Kidney epithelial cell (primary cell): Measurements from ENCODE around the gene DAPK3. TPM values are rescaled to one million over a fixed set of nuclear protein-coding genes. Genes with fewer than 3 reads are reported as not detected.
"Not testable (repeated sequence)": the region's sequence is repeated elsewhere in the genome, so short reads cannot be mapped to it uniquely, and the experiment has no call there.

ENCODE experiments used
- DNase-seq: peaks from one replicate; pipeline ENCODE4 v3.0.0-alpha.2; 2010; ENCODE audit warnings: low read depth
- H3K27me3 ChIP-seq: 2 replicates; pipeline ENCODE4 v1.6.0; 2011; ENCODE audit warnings: low read length; ENCODE audit not compliant: control insufficient read depth, insufficient read depth
- H3K36me3 ChIP-seq: 2 replicates; pipeline ENCODE4 v1.5.1; 2011; ENCODE audit warnings: low read length; ENCODE audit not compliant: control insufficient read depth, insufficient read depth
- H3K4me3 ChIP-seq: 2 replicates; pipeline ENCODE4 v1.5.1; 2011; ENCODE audit warnings: low read depth, mild to moderate bottlenecking, control low read depth, low read length
- CTCF ChIP-seq: IDR thresholded peaks from 2 replicates; pipeline ENCODE4 v1.5.1; 2011; ENCODE audit warnings: mild to moderate bottlenecking, moderate library complexity, low read length, control low read depth, inconsistent platforms; ENCODE audit not compliant: insufficient read depth, poor library complexity, severe bottlenecking
- total RNA-seq: library from RNA; depleted of rRNA; stranded (reverse); fragments of >200 nt; gene quantifications from 2 replicates; pipeline ENCODE4 v1.2.3, GENCODE V29; 2015

DAPK3 gene
- total RNA-seq, 1 donor from 2014 or later, result 199 TPM

DNA sequence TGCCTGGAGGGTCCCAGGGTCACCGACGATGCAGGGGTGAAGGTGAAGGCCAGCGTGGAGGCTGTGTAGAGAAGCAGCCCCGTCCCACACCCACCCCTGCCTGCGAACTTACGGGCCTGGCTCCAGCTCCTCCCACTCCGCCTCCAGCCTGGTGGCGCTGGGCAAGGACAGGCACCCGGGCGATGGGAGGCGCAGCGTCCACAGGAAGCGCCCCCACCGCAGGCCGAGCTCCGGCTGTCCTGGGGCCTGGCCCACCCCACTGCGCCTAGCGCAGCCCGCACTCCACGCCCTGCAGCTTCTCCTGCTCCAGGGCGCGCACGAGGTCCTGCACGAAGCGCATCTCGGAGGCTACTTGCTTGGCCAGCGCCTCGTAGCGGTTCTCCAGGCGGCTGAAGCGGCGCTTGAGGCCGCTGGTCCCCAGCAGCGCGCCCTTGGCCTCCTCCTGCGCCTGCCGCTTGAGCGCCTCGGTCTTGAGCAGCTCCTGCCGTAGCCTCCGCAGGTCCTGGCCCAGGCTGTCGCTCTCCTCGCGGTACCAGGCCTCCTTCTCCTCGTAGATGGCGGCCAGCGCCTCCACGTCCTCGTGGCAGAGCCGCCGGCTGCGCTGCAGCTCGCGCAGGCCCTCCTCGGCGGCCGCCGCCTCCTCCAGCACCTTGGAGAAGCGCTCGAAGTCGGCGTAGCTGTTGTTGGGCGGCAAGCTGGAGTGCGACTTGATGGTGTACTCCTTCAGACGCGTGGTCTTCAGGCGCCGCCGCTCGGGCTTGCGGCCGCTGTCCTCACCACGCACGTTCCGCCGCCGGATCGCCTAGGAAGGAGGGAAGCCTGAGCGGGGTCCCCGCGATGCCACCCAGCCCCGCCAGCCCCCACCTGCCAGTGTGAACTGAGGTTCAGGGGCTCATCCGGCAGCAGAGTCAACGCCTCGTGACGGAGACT lies 11.8 kb downstream of the DAPK3 start:
- no peak for TF ChIP-seq CTCF
- DNase-seq, result no peak
- Histone ChIP-seq H3K27me3 (no peaks in the 10 kb centered on the region), H3K4me3 (no peak overlapping the region), H3K36me3 (peaks cover 1% of the 10 kb centered on the region)

GRCh38 chr19:3955688-3956087 lies 15.2 kb downstream of the DAPK3 start:
- no peak overlapping the region for H3K4me3 ChIP-seq
- H3K27me3 ChIP-seq, result no peaks in the 10 kb centered on the region
- DNase-seq, result no peak
- no peaks in the 10 kb centered on the region for H3K36me3 ChIP-seq
- TF ChIP-seq CTCF, result no peak

DNA sequence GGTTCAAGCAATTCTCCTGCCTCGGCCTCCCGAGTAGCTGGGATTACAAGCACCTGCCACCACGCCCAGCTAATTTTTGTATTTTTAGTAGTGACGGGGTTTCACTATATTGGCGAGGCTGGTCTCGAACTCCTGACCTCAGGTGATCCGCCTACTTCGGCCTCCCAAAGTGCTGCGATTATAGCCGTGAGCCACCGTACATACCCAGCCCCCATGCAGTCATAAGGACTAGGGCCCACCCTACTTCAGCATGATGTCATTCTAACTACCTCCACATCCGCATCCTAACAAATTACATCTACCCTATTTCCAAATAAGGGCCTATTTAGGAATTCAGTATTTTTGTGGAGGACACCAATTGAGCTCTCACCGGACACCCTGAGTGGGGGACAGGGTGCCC lies 15.6 kb downstream of the DAPK3 start:
- H3K27me3 ChIP-seq, DNase-seq, H3K4me3 ChIP-seq, H3K36me3 ChIP-seq: not testable (repeated sequence)

DNA sequence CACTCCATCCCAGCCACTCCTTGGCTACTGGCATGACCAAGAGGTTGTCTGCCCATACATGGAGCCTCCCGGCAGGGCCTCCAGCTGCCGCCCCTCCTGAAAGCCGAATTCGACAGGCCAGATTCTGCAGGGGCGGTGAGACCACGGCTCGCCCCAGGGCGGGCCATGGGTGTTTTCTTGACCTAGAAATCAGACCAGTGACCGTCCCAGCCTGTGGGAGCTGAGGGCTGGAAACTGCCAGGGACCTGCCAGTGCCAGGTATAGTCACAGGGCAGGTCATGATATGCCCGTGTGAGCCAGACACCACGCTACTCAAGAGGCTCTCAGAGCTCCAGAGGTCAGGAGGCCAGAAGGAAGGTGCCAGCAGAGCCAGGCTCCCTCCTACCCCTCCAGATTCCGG lies 16.8 kb downstream of the DAPK3 start:
- no peak for TF ChIP-seq CTCF

DNA sequence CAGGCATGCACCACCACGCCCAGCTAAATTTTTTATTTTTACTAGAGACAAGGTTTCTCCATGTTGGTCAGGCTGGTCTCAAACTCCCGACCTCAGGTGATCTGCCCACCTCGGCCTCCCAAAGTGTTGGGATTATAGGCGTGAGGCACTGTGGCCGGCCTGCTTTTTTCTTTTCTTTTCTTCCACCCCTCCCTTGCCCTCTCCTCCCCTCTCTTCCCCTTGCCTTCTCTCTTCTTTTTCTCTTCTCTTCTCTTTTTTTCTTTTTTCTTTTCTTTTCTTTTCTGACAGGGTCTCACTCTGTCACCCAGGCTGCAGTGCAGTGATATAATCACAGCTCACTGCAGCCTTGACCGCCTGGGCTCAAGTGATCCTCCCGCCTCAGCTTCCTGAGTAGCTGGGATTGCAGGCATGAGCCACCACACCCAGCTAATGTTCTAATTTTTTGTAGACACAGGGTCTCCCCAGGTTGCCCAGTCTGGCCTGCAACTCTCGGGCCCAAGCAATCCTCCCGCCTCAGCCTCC lies 18.1 kb downstream of the DAPK3 start:
- not testable (repeated sequence) for H3K4me3 ChIP-seq, H3K27me3 ChIP-seq, DNase-seq, H3K36me3 ChIP-seq

More for the DNA sequence above, 16.8 kb downstream of the DAPK3 start:
- no peak for DNase-seq
- Histone ChIP-seq H3K36me3 (no peaks in the 10 kb centered on the region), H3K27me3 (no peaks in the 10 kb centered on the region), H3K4me3 (no peak overlapping the region)

DNA sequence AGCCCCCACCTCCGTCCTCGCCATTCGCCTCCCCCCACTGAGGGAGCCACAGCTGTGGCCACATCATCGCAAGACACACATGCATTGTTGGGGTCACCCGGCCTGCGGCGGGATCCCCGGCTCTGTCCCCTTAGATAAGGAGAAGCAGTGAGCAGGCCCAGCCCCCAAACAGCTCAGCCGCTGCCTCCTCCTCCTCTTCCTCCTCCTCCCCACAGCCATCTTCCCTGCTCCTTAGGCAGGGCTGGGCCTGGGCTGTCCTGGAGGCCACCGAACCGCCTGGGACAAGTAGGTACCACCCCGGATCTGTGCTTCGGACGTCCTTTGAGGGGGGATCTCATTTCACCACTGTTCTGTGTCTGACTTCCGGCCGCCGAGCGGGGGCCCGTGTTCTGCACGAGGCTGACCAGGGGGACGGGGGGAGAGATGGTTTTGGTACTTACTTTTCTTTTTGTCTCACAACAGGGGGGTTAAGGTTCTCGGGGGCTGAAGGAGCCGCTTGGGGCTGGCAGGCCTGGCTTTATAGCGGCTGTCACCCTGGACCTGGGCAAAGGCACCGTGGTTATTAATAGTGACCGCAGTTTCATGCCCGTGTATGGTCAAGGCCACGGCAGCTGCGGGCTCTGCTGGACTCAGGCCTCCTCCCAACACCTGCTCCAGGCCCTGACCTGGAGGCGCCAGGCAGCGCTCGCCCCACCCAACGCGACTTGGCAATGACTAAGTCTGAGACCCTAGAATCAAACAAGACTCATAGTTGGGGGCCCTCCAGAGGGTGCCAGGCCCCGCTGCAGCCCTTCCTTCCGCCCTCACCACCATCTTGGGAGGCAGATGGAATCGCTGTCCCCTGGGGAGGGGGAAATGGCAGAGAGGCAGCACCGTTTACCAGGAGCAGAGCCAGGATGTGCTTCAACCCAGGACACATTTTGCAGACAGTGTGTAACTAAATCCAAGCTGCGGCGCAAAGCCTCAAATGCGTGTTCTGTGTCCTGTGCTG lies 19.7 kb downstream of the DAPK3 start:
- TF ChIP-seq CTCF, result no peak
- Histone ChIP-seq H3K27me3 (no peaks in the 10 kb centered on the region), H3K36me3 (no peaks in the 10 kb centered on the region), H3K4me3 (no peak overlapping the region)
- no peak for DNase-seq
